NCI-H748 treated with DMSO at 0.1 percent for 48 hours (cell line): ENCODE measurements around the gene AKAP9.
"Not testable (repeated sequence)": the region's sequence is repeated elsewhere in the genome, so short reads cannot be mapped to it uniquely, and the experiment has no call there.

Experiments
- DNase-seq: peaks from one replicate; lab custom pipeline; 2025; lab: John Stamatoyannopoulos, UW

The AKAP9 gene

GRCh38 chr7:91946549-91946948 lies 5.9 kb downstream of the AKAP9 start:
- DNase-seq = no peak

DNA sequence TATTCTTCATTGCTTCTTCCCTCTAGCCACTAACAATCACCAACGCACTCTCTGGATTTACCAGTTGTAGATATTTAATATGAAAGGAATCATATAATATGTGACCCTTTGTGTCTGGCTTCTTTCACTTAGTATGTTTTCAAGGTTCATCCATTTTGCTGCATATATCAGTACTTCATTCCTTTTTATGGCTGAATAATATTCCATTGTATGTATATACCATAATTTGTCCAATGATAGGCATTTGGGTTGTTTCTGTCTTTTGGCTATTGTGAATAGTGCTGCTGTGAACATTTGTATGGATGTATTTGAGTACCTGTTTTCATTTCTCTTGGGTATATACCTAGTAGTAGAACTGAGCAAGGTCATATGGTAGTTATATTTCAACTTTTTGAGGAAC lies 7.3 kb downstream of the AKAP9 start:
- DNase-seq = no peak

GRCh38 chr7:91949221-91950009 lies 8.8 kb downstream of the AKAP9 start:
- no peak for DNase-seq

DNA sequence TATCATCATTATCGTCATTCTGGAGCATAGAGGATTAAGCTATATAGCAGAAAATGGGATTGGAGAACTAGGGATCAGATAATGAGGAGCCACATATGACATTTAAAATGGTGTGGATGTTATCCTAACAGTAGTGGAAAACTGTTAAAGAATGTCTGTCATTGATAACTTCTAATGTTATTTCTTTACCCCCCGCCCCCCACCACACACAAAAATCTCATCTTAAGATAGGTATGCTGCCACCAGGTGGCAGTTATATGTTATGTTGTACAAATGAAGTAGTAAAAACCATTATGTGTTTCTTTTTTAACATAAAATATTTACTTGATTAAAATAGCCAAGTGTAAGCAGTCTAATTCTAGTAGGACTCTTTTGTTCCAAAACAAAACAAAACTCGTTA lies 13.0 kb downstream of the AKAP9 start:
- no peak for DNase-seq

- DNase-seq = not testable (repeated sequence)
Measured at GRCh38 chr7:91956464-91956863, 15.8 kb downstream of the AKAP9 start.

GRCh38 chr7:91957232-91957631 lies 16.6 kb downstream of the AKAP9 start:
- DNase-seq = no peak

DNA sequence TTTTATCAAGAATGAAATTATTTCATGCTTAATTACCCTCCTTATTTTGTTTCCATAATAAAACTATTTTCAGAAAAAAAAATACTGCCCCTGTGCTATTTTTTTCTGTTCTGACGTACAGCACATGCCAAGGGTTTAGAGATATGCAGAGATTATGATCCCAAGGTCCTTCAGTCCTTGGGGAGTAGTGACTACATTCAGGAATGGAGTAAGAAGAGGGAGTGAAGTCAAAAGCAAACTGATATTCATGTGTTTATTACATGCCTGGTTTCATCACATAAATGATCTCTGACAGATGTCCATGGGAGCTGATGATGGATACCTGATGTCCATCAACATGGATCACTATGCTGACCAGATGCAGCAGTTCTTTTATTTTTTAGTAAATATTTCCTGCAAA lies 17.2 kb downstream of the AKAP9 start:
- no peak for DNase-seq

DNA sequence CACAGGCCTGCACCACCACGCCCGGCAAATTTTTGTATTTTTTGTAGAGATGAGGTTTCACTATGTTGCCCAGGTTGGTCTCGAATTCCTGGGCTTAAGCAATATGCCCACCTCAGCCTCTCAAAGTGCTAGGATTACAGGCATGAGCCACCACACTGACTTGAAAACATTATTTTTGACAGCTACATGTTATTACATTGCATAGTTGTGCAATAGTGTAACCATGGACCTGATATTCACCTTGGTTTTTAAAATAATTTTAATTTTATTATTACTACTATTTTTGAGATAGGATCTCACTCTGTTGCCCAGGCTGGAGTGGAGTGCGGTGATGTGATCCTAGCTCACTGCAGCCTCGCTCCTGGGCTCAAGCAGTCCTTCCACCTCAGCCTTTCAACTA lies 18.4 kb downstream of the AKAP9 start:
- DNase-seq = no peak

- DNase-seq = no peak
Measured at GRCh38 chr7:91961816-91962215, 21.2 kb downstream of the AKAP9 start.

GRCh38 chr7:91962419-91962818 lies 21.8 kb downstream of the AKAP9 start:
- no peak for DNase-seq

- DNase-seq = not testable (repeated sequence)
Measured at GRCh38 chr7:91967513-91967912, 26.9 kb downstream of the AKAP9 start.

DNA sequence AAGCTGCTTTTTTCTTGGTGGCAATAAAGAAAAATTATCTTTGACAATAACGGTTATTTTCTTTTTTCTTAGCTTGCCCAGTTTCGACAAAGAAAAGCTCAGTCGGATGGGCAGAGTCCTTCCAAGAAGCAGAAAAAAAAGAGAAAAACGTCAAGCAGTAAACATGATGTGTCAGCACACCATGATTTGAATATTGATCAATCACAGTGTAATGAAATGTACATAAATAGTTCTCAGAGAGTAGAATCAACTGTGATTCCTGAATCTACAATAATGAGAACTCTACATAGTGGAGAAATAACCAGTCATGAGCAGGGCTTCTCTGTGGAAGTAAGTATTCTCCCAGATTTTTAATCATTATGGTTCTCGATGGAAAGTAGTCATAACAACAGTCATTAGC lies 33.0 kb downstream of the AKAP9 start:
- DNase-seq = no peak

GRCh38 chr7:91974066-91974465 lies 33.4 kb downstream of the AKAP9 start:
- no peak for DNase-seq

GRCh38 chr7:91976743-91977142 lies 36.1 kb downstream of the AKAP9 start:
- no peak for DNase-seq

GRCh38 chr7:91979590-91979989 lies 38.9 kb downstream of the AKAP9 start:
- no peak for DNase-seq

DNA sequence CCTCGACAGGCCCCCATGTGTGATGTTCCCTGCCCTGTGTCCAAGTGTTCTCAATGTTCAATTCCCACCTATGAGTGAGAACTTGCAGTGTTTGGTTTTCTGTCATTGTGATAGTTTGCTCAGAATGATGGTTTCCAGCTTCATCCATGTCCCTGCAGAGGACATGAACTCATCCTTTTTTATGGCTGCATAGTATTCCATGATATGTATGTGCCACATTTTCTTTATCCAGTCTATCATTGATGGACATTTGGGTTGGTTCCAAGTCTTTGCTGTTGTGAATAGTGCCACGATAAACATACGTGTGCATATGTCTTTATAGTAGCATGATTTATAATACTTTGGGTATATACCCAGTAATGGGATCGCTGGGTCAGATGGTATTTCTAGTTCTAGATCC lies 41.7 kb downstream of the AKAP9 start:
- DNase-seq = not testable (repeated sequence)

- DNase-seq = no peak
Measured at GRCh38 chr7:91988213-91988612, 47.6 kb downstream of the AKAP9 start.

GRCh38 chr7:91993976-91994375 lies 53.3 kb downstream of the AKAP9 start:
- no peak for DNase-seq

- no peak for DNase-seq
Measured at GRCh38 chr7:91995391-91996105, 54.9 kb downstream of the AKAP9 start.

GRCh38 chr7:91999631-92000565 lies 59.2 kb downstream of the AKAP9 start:
- DNase-seq = no peak

GRCh38 chr7:92002720-92003119 lies 62.1 kb downstream of the AKAP9 start:
- no peak for DNase-seq

GRCh38 chr7:92006046-92006445 lies 65.4 kb downstream of the AKAP9 start:
- DNase-seq = no peak
